Mesendoderm (in vitro differentiated cells): ENCODE measurements around the gene ST8SIA1.
A peak's percentile ranks its signal among the peaks of the same experiment; 100 is the strongest.

ENCODE experiments used
- DNase-seq: peaks from one replicate; pipeline ENCODE4 v3.0.0; 2013
- H2AK5ac ChIP-seq: 2 replicates; pipeline ENCODE4 v1.6.1; 2013; ENCODE audit warnings: low read length, inconsistent platforms
- H2BK120ac ChIP-seq: 2 replicates; pipeline ENCODE4 v1.6.1; 2013; ENCODE audit warnings: low read depth, mild to moderate bottlenecking, low read length, moderate library complexity, mixed read lengths
- H2BK15ac ChIP-seq: replicated peaks from 2 replicates; pipeline ENCODE4 v1.6.1; 2013; ENCODE audit warnings: low read depth, mild to moderate bottlenecking, moderate library complexity
- H2BK5ac ChIP-seq: 2 replicates; pipeline ENCODE4 v1.6.1; 2013; ENCODE audit warnings: low read length, inconsistent platforms
- H3K18ac ChIP-seq: 2 replicates; pipeline ENCODE4 v1.6.1; 2013; ENCODE audit warnings: mild to moderate bottlenecking, low read length, mixed read lengths
- H3K23ac ChIP-seq: one replicate; pipeline ENCODE4 v1.6.1; 2013; ENCODE audit warnings: low read length
- H3K27ac ChIP-seq: 2 replicates; pipeline ENCODE4 v1.5.1; 2013; ENCODE audit warnings: low read depth, mild to moderate bottlenecking, inconsistent platforms, low read length, moderate library complexity
- H3K27me3 ChIP-seq: 2 replicates; pipeline ENCODE4 v1.6.1; 2013; ENCODE audit warnings: low read length, control low read depth, mild to moderate bottlenecking, inconsistent platforms; ENCODE audit not compliant: insufficient read depth, poor library complexity
- H3K36me3 ChIP-seq: 2 replicates; pipeline ENCODE4 v1.6.1; 2013; ENCODE audit warnings: low read length, inconsistent platforms; ENCODE audit not compliant: control insufficient read depth, insufficient read depth
- H3K4ac ChIP-seq: one replicate; pipeline ENCODE4 v1.6.1; 2013; ENCODE audit warnings: low read depth, mild to moderate bottlenecking, low read length, moderate library complexity
- H3K4me1 ChIP-seq: 2 replicates; pipeline ENCODE4 v1.6.1; 2013; ENCODE audit warnings: low read depth, low read length, inconsistent platforms; ENCODE audit not compliant: control insufficient read depth
- H3K4me2 ChIP-seq: 2 replicates; pipeline ENCODE4 v1.6.1; 2013; ENCODE audit warnings: low read length
- H3K4me3 ChIP-seq: 2 replicates; pipeline ENCODE4 v1.5.1; 2013; ENCODE audit warnings: mild to moderate bottlenecking, low read length
- H3K56ac ChIP-seq: one replicate; pipeline ENCODE4 v1.6.1; 2013; ENCODE audit warnings: low read length
- H3K79me1 ChIP-seq: 2 replicates; pipeline ENCODE4 v1.6.1; 2013; ENCODE audit warnings: low read length, inconsistent platforms
- H3K79me2 ChIP-seq: 2 replicates; pipeline ENCODE4 v1.6.1; 2013; ENCODE audit warnings: mild to moderate bottlenecking, low read length; ENCODE audit not compliant: control insufficient read depth, insufficient read depth
- H3K9ac ChIP-seq: 2 replicates; pipeline ENCODE4 v1.6.1; 2013; ENCODE audit warnings: low read length, inconsistent platforms
- H4K5ac ChIP-seq: one replicate; pipeline ENCODE4 v1.6.1; 2013; ENCODE audit warnings: low read length
- H4K8ac ChIP-seq: one replicate; pipeline ENCODE4 v1.6.1; 2013; ENCODE audit warnings: low read depth, mild to moderate bottlenecking, control low read depth, low read length, moderate library complexity
- WGBS: extraction: QIAGEN DNeasy Blood & Tissue Kit; methylation state at CpG from one replicate; pipeline ENCODE4 v1.1.7; 2013; ENCODE audit warnings: low lambda C conversion rate, missing lambda C conversion rate; ENCODE audit not compliant: insufficient coverage; ENCODE audit errors: extremely low coverage; 5-methylcytosine and 5-hydroxymethylcytosine counted together

The ST8SIA1 gene

DNA sequence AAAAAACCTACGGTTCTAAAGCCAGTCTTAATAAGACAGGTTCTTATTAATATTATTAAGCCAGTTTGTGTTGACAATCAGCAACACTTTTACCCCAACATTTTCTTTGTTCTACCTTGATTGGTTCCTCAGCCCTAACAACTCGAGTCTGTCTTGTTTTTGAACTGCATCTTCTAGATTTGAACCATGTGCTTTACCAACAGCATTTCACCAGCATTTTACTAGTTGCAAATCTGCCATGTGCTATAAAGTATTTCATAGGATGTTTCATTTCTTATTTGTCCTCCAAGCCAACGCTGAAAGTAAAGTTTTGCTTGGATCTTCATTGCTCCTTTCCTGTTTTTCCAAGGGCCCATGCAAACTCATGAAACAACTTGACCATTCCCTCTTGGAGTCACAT lies 133.4 kb downstream of the ST8SIA1 start:
- no CpG with 5 or more reads among the region's 3 CpGs for WGBS
- Histone ChIP-seq H2BK15ac (no peak overlapping the region), H3K27ac (no peak overlapping the region), H3K79me2 (no peaks in the 10 kb centered on the region), H3K56ac (no peak overlapping the region), H2AK5ac (no peak overlapping the region), H3K79me1 (no peaks in the 10 kb centered on the region), H3K27me3 (no peaks in the 10 kb centered on the region), H4K5ac (no peak overlapping the region), H3K9ac (no peak overlapping the region), H3K4ac (no peak overlapping the region), H3K4me2 (no peak overlapping the region), H2BK120ac (no peak overlapping the region), H3K23ac (no peak overlapping the region), H3K4me3 (no peak overlapping the region), H3K36me3 (no peaks in the 10 kb centered on the region), H3K4me1 (no peaks in the 10 kb centered on the region), H3K18ac (no peak overlapping the region), H4K8ac (no peak overlapping the region), H2BK5ac (no peak overlapping the region)
- no peak for DNase-seq

DNA sequence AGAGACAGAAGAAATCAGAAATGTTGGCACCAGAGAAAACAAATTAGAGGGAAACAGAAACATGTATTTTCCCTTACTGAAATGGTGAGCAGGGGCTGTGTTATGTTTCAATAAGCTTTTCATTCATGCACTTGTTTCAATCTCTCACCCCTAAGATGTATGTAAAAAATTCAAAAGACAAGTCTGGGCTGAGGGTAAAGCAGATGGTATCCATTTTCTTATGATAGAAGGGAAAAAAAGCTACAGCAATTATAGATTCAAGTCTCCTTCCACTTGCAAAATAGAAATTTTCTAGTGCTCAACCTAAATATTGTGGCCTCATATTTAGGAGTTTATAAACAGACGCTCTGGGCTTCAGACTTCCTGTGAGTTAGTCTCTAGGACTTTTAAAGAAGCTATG lies 138.3 kb downstream of the ST8SIA1 start:
- no peak overlapping the region for H3K18ac ChIP-seq
- no peak overlapping the region for H3K27ac ChIP-seq
- WGBS, result no CpG with 5 or more reads among the region's 1 CpG

GRCh38 chr12:22190969-22191368 lies 143.5 kb downstream of the ST8SIA1 start:
- Histone ChIP-seq H3K4me1 (no peaks in the 10 kb centered on the region), H2BK15ac (no peak overlapping the region), H3K9ac (no peak overlapping the region), H3K79me1 (no peaks in the 10 kb centered on the region), H2BK5ac (no peak overlapping the region), H3K79me2 (no peaks in the 10 kb centered on the region), H2AK5ac (no peak overlapping the region), H3K36me3 (no peaks in the 10 kb centered on the region), H3K4me2 (no peak overlapping the region), H4K5ac (no peak overlapping the region), H4K8ac (no peak overlapping the region), H3K18ac (no peak overlapping the region), H3K56ac (no peak overlapping the region), H3K4me3 (no peak overlapping the region), H2BK120ac (no peak overlapping the region), H3K27me3 (no peaks in the 10 kb centered on the region), H3K4ac (no peak overlapping the region), H3K27ac (no peak overlapping the region), H3K23ac (no peak overlapping the region)
- DNase-seq, result peak; percentile 42
- WGBS, result no CpG with 5 or more reads among the region's 1 CpG

More for the DNA sequence above, 138.3 kb downstream of the ST8SIA1 start:
- no peaks in the 10 kb centered on the region for H3K27me3 ChIP-seq
- no peak overlapping the region for H3K4ac ChIP-seq
- no peaks in the 10 kb centered on the region for H3K4me1 ChIP-seq
- H2BK15ac ChIP-seq, result no peak overlapping the region
- no peak overlapping the region for H4K5ac ChIP-seq
- H2BK120ac ChIP-seq, result no peak overlapping the region
- H3K4me3 ChIP-seq, result no peak overlapping the region
- H3K79me1 ChIP-seq, result no peaks in the 10 kb centered on the region
- DNase-seq, result no peak
- no peak overlapping the region for H3K4me2 ChIP-seq
- H3K36me3 ChIP-seq, result no peaks in the 10 kb centered on the region
- no peak overlapping the region for H2BK5ac ChIP-seq
- H3K9ac ChIP-seq, result no peak overlapping the region
- H4K8ac ChIP-seq, result no peak overlapping the region
- H3K23ac ChIP-seq, result no peak overlapping the region
- H3K56ac ChIP-seq, result no peak overlapping the region
- no peaks in the 10 kb centered on the region for H3K79me2 ChIP-seq
- no peak overlapping the region for H2AK5ac ChIP-seq

GRCh38 chr12:22188431-22188830 lies 146.1 kb downstream of the ST8SIA1 start:
- Histone ChIP-seq H4K8ac (no peak overlapping the region), H4K5ac (no peak overlapping the region), H3K9ac (no peak overlapping the region), H2AK5ac (no peak overlapping the region), H3K27ac (no peak overlapping the region), H3K56ac (no peak overlapping the region), H3K27me3 (no peaks in the 10 kb centered on the region), H3K4me2 (no peak overlapping the region), H3K79me2 (no peaks in the 10 kb centered on the region), H2BK5ac (no peak overlapping the region), H3K4ac (no peak overlapping the region), H3K18ac (no peak overlapping the region), H2BK15ac (no peak overlapping the region), H3K79me1 (no peaks in the 10 kb centered on the region), H3K4me1 (no peaks in the 10 kb centered on the region), H2BK120ac (no peak overlapping the region), H3K36me3 (no peaks in the 10 kb centered on the region), H3K23ac (no peak overlapping the region), H3K4me3 (no peak overlapping the region)
- no CpG with 5 or more reads among the region's 3 CpGs for WGBS
- no peak for DNase-seq

DNA sequence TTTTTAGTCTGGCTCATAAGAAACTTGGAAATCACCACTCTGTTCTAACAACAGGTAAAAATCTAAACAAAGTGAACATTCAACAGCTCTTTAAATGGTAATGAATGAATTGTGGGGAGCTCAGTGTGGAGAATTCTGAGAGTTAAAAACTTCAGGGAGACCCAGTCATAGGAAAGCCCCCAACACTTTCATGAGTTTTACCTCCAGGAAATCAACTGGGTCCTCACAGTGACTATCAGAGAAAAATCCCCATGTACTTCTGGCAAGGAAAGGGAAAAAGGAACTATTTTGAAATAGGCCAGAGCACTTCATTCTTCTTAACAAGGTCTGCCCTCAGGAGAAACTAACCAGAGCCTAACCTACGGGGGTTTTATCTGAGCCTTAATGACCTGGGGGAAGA lies 153.8 kb downstream of the ST8SIA1 start:
- Histone ChIP-seq H3K79me1 (no peaks in the 10 kb centered on the region), H3K4me1 (no peaks in the 10 kb centered on the region), H3K56ac (no peak overlapping the region), H3K4me3 (no peak overlapping the region), H3K4ac (no peak overlapping the region), H2AK5ac (no peak overlapping the region), H2BK120ac (no peak overlapping the region), H3K4me2 (no peak overlapping the region), H3K79me2 (no peaks in the 10 kb centered on the region), H2BK5ac (no peak overlapping the region), H2BK15ac (no peak overlapping the region), H4K8ac (no peak overlapping the region), H4K5ac (no peak overlapping the region), H3K27ac (no peak overlapping the region), H3K9ac (no peak overlapping the region), H3K36me3 (no peaks in the 10 kb centered on the region), H3K27me3 (no peaks in the 10 kb centered on the region), H3K23ac (no peak overlapping the region), H3K18ac (no peak overlapping the region)
- WGBS, result no CpG with 5 or more reads among the region's 1 CpG
- DNase-seq, result peak; percentile 10

DNA sequence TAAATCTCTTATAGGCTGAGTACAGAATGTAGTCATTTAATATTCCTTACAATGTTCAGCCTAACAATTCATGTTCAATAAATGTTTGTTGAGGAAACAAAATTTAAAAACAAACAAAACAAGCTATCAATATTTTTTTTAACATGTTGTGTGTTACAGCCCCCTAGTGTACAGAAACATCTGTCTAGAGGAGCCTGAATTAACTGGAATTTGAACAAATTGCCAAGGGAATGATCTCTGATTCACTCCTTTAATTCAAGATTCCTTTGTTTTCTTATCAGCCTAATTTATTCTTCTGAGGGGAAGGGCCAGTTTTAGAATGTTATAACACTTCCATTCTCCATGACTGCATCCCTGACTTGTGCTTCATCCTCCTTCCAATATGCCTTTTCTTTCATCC lies 161.3 kb downstream of the ST8SIA1 start:
- H2BK15ac ChIP-seq, result no peak overlapping the region
- H2BK5ac ChIP-seq, result no peak overlapping the region
- H3K18ac ChIP-seq, result no peak overlapping the region
- no peak overlapping the region for H3K4ac ChIP-seq
- no peak overlapping the region for H3K4me2 ChIP-seq
- no peak overlapping the region for H3K9ac ChIP-seq
- no peak overlapping the region for H3K4me3 ChIP-seq
- no peaks in the 10 kb centered on the region for H3K79me2 ChIP-seq
- H3K27ac ChIP-seq, result no peak overlapping the region
- no peaks in the 10 kb centered on the region for H3K27me3 ChIP-seq
- H3K79me1 ChIP-seq, result no peaks in the 10 kb centered on the region
- H2BK120ac ChIP-seq, result no peak overlapping the region
- H2AK5ac ChIP-seq, result no peak overlapping the region
- no peaks in the 10 kb centered on the region for H3K4me1 ChIP-seq
- no peak overlapping the region for H4K5ac ChIP-seq
- no peak overlapping the region for H3K23ac ChIP-seq
- no peak overlapping the region for H4K8ac ChIP-seq
- no peaks in the 10 kb centered on the region for H3K36me3 ChIP-seq
- DNase-seq, result no peak
- no peak overlapping the region for H3K56ac ChIP-seq
